HCT116 (cell line): ENCODE results near the gene FBXL4. TPM values are rescaled to one million over a fixed set of nuclear protein-coding genes. Genes with fewer than 3 reads are reported as not detected.

ENCODE experiments used
- ATAC-seq: fragments of 200-7000 bp; cut with Tn5 transposase; 2 replicates; pipeline ENCODE4 v1.9.1; 2020; ENCODE audit warnings: mild to moderate bottlenecking, moderate library complexity
- BruUV-seq: library from RNA; stranded (reverse); fragments of 400-500 nt; replicated peaks from 2 replicates; lab custom pipeline; 2021; lab: Mats Ljungman, UMichigan
- CTCF ChIA-PET: fragments of 300-600 bp; sonication (Branson Sonifier 250); formaldehyde crosslinking; loops from one replicate; lab custom pipeline; 2021; ENCODE audit warnings: antibody characterized with exemption; lab: Charles Lee
- POLR2A ChIA-PET: fragments of 300-600, 350-600 bp; sonication (Branson Sonifier 250); formaldehyde crosslinking; loops from one replicate; lab custom pipeline; 2021; ENCODE audit warnings: antibody characterized with exemption; lab: Charles Lee
- RAD21 ChIA-PET, 2 experiments: fragments of 300-600 bp; sonication (Branson Sonifier 250); formaldehyde crosslinking; loops; one replicate each; lab custom pipeline; 2023; ENCODE audit warnings: low total read pairs in 2 of 2; ENCODE audit not compliant: uncharacterized antibody in 2 of 2, unreplicated experiment in 2 of 2, low non-redundant PET in 1 of 2; lab: Charles Lee
- DNase-seq: peaks from one replicate; pipeline ENCODE4 v3.0.0-alpha.2; 2010; ENCODE audit warnings: low read depth, low spot score
- H2AFZ ChIP-seq: fragments of 200-600 bp; shearing (Covaris generic), sonication (generic); 2 replicates; pipeline ENCODE4 v1.6.1; 2017; ENCODE audit warnings: low read depth, mixed run types, mixed read lengths, antibody characterized with exemption, low read length; ENCODE audit not compliant: poor library complexity, severe bottlenecking
- H3K27ac ChIP-seq: 2 replicates; pipeline ENCODE4 v1.5.1; 2012; ENCODE audit warnings: low read depth, low read length
- H3K27me3 ChIP-seq: fragments of 200-600 bp; sonication (generic); 2 replicates; pipeline ENCODE4 v1.6.1; 2016; ENCODE audit warnings: mixed run types, low read length, mixed read lengths; ENCODE audit not compliant: insufficient read depth
- H3K36me3 ChIP-seq, 2 experiments: fragments of 200-500 bp in 1 of 2; fragments of 200-600 bp in 1 of 2; sonication (Bioruptor generic) in 1 of 2; sonication (generic) in 1 of 2; 2 replicates each; pipeline versions ENCODE4 v1.5.1 to v1.6.1; 2014 to 2016; ENCODE audit warnings: low read length in 2 of 2, inconsistent platforms in 1 of 2, mixed read lengths in 1 of 2, mixed run types in 1 of 2; ENCODE audit not compliant: insufficient read depth in 2 of 2, control insufficient read depth in 1 of 2
- H3K4me1 ChIP-seq, 2 experiments: fragments of 200-600 bp in 1 of 2; sonication (generic) in 1 of 2; 2 replicates each; pipeline versions ENCODE4 v1.5.1 to v1.6.1; 2012 to 2017; ENCODE audit warnings: low read length in 2 of 2, inconsistent platforms in 1 of 2, mild to moderate bottlenecking in 1 of 2, mixed read lengths in 1 of 2, mixed run types in 1 of 2, moderate library complexity in 1 of 2; ENCODE audit not compliant: insufficient read depth in 2 of 2, control insufficient read depth in 1 of 2
- H3K4me2 ChIP-seq: fragments of 200-600 bp; sonication (generic); 2 replicates; pipeline ENCODE4 v1.6.1; 2017; ENCODE audit warnings: mixed run types, low read length, mixed read lengths
- H3K4me3 ChIP-seq, 2 experiments: fragments of 200-600 bp in 1 of 2; sonication (generic) in 1 of 2; replicated peaks in 1 of 2; 2 replicates each; pipeline ENCODE4 v1.5.1; 2011 to 2016; ENCODE audit warnings: low read length in 2 of 2, control low read depth in 1 of 2, low read depth in 1 of 2, mild to moderate bottlenecking in 1 of 2, mixed read lengths in 1 of 2, mixed run types in 1 of 2
- H3K79me2 ChIP-seq: fragments of 200-600 bp; sonication (generic); 2 replicates; pipeline ENCODE4 v1.6.1; 2017; ENCODE audit warnings: mild to moderate bottlenecking, mixed run types, low read length, moderate library complexity, mixed read lengths; ENCODE audit not compliant: insufficient read depth
- H3K9ac ChIP-seq: fragments of 200-600 bp; sonication (generic); 2 replicates; pipeline ENCODE4 v1.6.1; 2016; ENCODE audit warnings: low read length, mixed read lengths
- H3K9me2 ChIP-seq: fragments of 200-600 bp; sonication (generic), shearing (Covaris generic); 2 replicates; pipeline ENCODE4 v1.6.1; 2017; ENCODE audit warnings: mixed run types, mild to moderate bottlenecking, moderate library complexity; ENCODE audit not compliant: insufficient read depth
- H3K9me3 ChIP-seq, 2 experiments: fragments of 200-500 bp in 1 of 2; fragments of 200-600 bp in 1 of 2; sonication (Bioruptor generic) in 1 of 2; sonication (generic) in 1 of 2; 2 replicates each; pipeline ENCODE4 v1.6.1; 2014 to 2017; ENCODE audit warnings: low read length in 2 of 2, mixed read lengths in 2 of 2, inconsistent platforms in 1 of 2, low read depth in 1 of 2, mild to moderate bottlenecking in 1 of 2, mixed run types in 1 of 2, moderate library complexity in 1 of 2; ENCODE audit not compliant: control insufficient read depth in 1 of 2, insufficient read depth in 1 of 2
- H4K20me1 ChIP-seq: fragments of 200-600 bp; sonication (generic), shearing (Covaris generic); 2 replicates; pipeline ENCODE4 v1.6.1; 2017; ENCODE audit warnings: mixed run types, mild to moderate bottlenecking, moderate library complexity; ENCODE audit not compliant: insufficient read depth
- CBX3 ChIP-seq: IDR thresholded peaks from 2 replicates; pipeline ENCODE4 v1.6.1; 2012; ENCODE audit warnings: low read depth
- CEBPB ChIP-seq: IDR thresholded peaks from 2 replicates; pipeline ENCODE4 v1.6.1; 2012; ENCODE audit warnings: low read depth
- EGR1 ChIP-seq: IDR thresholded peaks from 2 replicates; pipeline ENCODE4 v1.6.1; 2012; ENCODE audit warnings: low read depth
- ELF1 ChIP-seq: IDR thresholded peaks from 2 replicates; pipeline ENCODE4 v1.6.1; 2012; ENCODE audit warnings: low read depth, borderline replicate concordance
- EZH2 ChIP-seq: fragments of 200-600 bp; sonication (generic); IDR thresholded peaks from 2 replicates; pipeline ENCODE4 v1.6.1; 2017; ENCODE audit warnings: antibody characterized with exemption, mixed run types
- FOSL1 ChIP-seq: IDR thresholded peaks from 2 replicates; pipeline ENCODE4 v1.6.1; 2012; ENCODE audit warnings: low read depth
- POLR2A ChIP-seq: IDR thresholded peaks from 2 replicates; pipeline ENCODE4 v1.7.0; 2011; ENCODE audit warnings: borderline replicate concordance; ENCODE audit not compliant: insufficient read depth, insufficient read length; ENCODE audit errors: extremely low read depth
- POLR2AphosphoS5 ChIP-seq: IDR thresholded peaks from 2 replicates; pipeline ENCODE4 v1.6.1; 2011; ENCODE audit warnings: mild to moderate bottlenecking, low read depth, low read length, moderate library complexity
- SIN3A ChIP-seq: IDR thresholded peaks from 2 replicates; pipeline ENCODE4 v1.6.1; 2012; ENCODE audit warnings: low read depth
- SRF ChIP-seq: IDR thresholded peaks from 2 replicates; pipeline ENCODE4 v1.6.1; 2012; ENCODE audit warnings: low read depth
- TCF7L2 ChIP-seq: IDR thresholded peaks from 2 replicates; pipeline ENCODE4 v1.7.0; 2011; ENCODE audit warnings: borderline replicate concordance, inconsistent platforms; ENCODE audit not compliant: insufficient read depth, insufficient read length; ENCODE audit errors: extremely low read depth
- YY1 ChIP-seq: IDR thresholded peaks from 2 replicates; pipeline ENCODE4 v1.6.1; 2011; ENCODE audit warnings: low read length, low read depth, moderate library complexity, mild to moderate bottlenecking; ENCODE audit not compliant: insufficient replicate concordance; ENCODE audit errors: extremely low read depth
- ZBTB33 ChIP-seq: IDR thresholded peaks from 2 replicates; pipeline ENCODE4 v1.6.1; 2011; ENCODE audit warnings: mild to moderate bottlenecking, low read length, moderate library complexity; ENCODE audit not compliant: insufficient replicate concordance; ENCODE audit errors: extremely low read depth
- ZNF274 ChIP-seq: fragments of 200-500 bp; sonication (Bioruptor generic); IDR thresholded peaks from 2 replicates; pipeline ENCODE4 v1.6.1; 2014; ENCODE audit warnings: mild to moderate bottlenecking, low read depth, low read length, inconsistent platforms
- intact Hi-C: fragments of 100-400 bp; cut with micrococcal nuclease; formaldehyde crosslinking; loops from 2 replicates; pipeline ENCODE4 v1.10.0; 2022
- total RNA-seq: library from RNA; stranded (reverse); gene quantifications from one replicate; pipeline ENCODE4 v1.2.1, GENCODE V29; 2021; ENCODE audit not compliant: unreplicated experiment
- TF ChIP-seq, protein P1 (sequence below): IDR thresholded peaks from 2 replicates; pipeline ENCODE4 v1.6.1; 2012
- TF ChIP-seq, protein P2 (sequence below), 3 experiments: fragments of 200-600 bp in 1 of 3; sonication (generic) in 1 of 3; IDR thresholded peaks in 2 of 3; conservative IDR thresholded peaks in 1 of 3; 2 replicates each; pipeline ENCODE4 v1.5.1; 2012 to 2017; ENCODE audit warnings: low read depth in 2 of 3, low read length in 2 of 3, antibody characterized with exemption in 1 of 3, borderline replicate concordance in 1 of 3, control low read depth in 1 of 3, mild to moderate bottlenecking in 1 of 3, mixed read lengths in 1 of 3, mixed run types in 1 of 3, moderate library complexity in 1 of 3; ENCODE audit not compliant: insufficient read depth in 1 of 3
- TF ChIP-seq, protein P3 (sequence below): IDR thresholded peaks from 2 replicates; pipeline ENCODE4 v1.6.1; 2012; ENCODE audit warnings: low read depth

FBXL4 gene
- total RNA-seq, 1 experiment from 2014 or later = 15.7 TPM

GRCh38 chr6:98864497-98864896 is 83.2 kb downstream of the FBXL4 start:
- BruUV-seq = no TSS peak
- no peaks in the 10 kb centered on the region for H4K20me1 ChIP-seq
- RAD21 ChIA-PET = no interaction called here

More at GRCh38 chr6:98864497-98864896, 83.2 kb downstream of the FBXL4 start:
- no peak for TF ChIP-seq TCF7L2
- TF ChIP-seq SRF = no peak
- TF ChIP-seq EGR1 = no peak
- TF ChIP-seq FOSL1 = no peak
- TF ChIP-seq YY1 = no peak
- TF ChIP-seq ZBTB33 = no peak
- no peak for TF ChIP-seq CEBPB
- no peak for TF ChIP-seq EZH2
- TF ChIP-seq ELF1 = no peak
- TF ChIP-seq ZNF274 = no peak
- TF ChIP-seq, protein P1, sequence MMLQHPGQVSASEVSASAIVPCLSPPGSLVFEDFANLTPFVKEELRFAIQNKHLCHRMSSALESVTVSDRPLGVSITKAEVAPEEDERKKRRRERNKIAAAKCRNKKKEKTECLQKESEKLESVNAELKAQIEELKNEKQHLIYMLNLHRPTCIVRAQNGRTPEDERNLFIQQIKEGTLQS = no peak
- TF ChIP-seq CBX3 = no peak
- no peak for TF ChIP-seq POLR2A
- no peak for TF ChIP-seq SIN3A
- no peak for TF ChIP-seq POLR2AphosphoS5
- TF ChIP-seq, protein P2, sequence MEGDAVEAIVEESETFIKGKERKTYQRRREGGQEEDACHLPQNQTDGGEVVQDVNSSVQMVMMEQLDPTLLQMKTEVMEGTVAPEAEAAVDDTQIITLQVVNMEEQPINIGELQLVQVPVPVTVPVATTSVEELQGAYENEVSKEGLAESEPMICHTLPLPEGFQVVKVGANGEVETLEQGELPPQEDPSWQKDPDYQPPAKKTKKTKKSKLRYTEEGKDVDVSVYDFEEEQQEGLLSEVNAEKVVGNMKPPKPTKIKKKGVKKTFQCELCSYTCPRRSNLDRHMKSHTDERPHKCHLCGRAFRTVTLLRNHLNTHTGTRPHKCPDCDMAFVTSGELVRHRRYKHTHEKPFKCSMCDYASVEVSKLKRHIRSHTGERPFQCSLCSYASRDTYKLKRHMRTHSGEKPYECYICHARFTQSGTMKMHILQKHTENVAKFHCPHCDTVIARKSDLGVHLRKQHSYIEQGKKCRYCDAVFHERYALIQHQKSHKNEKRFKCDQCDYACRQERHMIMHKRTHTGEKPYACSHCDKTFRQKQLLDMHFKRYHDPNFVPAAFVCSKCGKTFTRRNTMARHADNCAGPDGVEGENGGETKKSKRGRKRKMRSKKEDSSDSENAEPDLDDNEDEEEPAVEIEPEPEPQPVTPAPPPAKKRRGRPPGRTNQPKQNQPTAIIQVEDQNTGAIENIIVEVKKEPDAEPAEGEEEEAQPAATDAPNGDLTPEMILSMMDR (IDR thresholded peaks at IDR 0.05 in 2 of 3, conservative IDR thresholded peaks at IDR 0.05 in 1 of 3; ENCODE audit: borderline replicate concordance in 1 of 3, insufficient read depth in 1 of 3, low read depth in 2 of 3, low read length in 2 of 3) = no peak
- TF ChIP-seq, protein P3, sequence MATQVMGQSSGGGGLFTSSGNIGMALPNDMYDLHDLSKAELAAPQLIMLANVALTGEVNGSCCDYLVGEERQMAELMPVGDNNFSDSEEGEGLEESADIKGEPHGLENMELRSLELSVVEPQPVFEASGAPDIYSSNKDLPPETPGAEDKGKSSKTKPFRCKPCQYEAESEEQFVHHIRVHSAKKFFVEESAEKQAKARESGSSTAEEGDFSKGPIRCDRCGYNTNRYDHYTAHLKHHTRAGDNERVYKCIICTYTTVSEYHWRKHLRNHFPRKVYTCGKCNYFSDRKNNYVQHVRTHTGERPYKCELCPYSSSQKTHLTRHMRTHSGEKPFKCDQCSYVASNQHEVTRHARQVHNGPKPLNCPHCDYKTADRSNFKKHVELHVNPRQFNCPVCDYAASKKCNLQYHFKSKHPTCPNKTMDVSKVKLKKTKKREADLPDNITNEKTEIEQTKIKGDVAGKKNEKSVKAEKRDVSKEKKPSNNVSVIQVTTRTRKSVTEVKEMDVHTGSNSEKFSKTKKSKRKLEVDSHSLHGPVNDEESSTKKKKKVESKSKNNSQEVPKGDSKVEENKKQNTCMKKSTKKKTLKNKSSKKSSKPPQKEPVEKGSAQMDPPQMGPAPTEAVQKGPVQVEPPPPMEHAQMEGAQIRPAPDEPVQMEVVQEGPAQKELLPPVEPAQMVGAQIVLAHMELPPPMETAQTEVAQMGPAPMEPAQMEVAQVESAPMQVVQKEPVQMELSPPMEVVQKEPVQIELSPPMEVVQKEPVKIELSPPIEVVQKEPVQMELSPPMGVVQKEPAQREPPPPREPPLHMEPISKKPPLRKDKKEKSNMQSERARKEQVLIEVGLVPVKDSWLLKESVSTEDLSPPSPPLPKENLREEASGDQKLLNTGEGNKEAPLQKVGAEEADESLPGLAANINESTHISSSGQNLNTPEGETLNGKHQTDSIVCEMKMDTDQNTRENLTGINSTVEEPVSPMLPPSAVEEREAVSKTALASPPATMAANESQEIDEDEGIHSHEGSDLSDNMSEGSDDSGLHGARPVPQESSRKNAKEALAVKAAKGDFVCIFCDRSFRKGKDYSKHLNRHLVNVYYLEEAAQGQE = no peak
- ChIA-PET CTCF (no interaction called here), POLR2A (no interaction called here)
- Histone ChIP-seq H3K36me3 (no peaks in the 10 kb centered on the region), H3K27ac (no peak overlapping the region), H2AFZ (no peak overlapping the region), H3K9me3 (no peaks in the 10 kb centered on the region), H3K9me2 (no peaks in the 10 kb centered on the region), H3K9ac (no peak overlapping the region), H3K4me2 (no peak overlapping the region), H3K4me1 (no peaks in the 10 kb centered on the region), H3K27me3 (no peaks in the 10 kb centered on the region), H3K4me3 (no peak overlapping the region), H3K79me2 (no peaks in the 10 kb centered on the region)
- DNase-seq = no peak
- intact Hi-C loops = no loop called here
- no peak for ATAC-seq
